ENCODE measurements around the gene ADAM19. TPM values are rescaled to one million over a fixed set of nuclear protein-coding genes. Genes with fewer than 3 reads are reported as not detected.

The ADAM19 gene
- total and polyA plus RNA-seq, 4 donors: 1.5 to 42.8 (median 20.3) TPM

DNA sequence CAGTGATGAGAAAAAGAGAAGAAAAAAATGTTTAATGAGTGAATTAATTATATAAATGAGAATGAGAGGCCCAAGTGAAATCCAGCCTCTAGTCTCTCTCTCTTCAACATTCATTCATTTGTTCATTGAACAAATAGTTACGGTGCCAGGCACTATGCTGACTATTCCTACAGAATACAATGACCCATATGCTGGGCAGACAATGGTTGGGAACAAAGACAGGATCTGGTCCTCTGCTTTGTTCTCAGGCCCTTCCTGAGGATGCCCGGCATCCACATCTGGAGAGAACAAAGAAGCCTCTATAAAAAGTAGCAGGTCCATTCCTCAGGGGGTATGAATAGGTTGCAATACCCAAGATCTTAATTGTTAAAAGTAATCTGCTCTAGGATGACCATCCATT, 6.9 kb downstream of the ADAM19 start:
- no peaks in the 10 kb centered on the region for H3K36me3 ChIP-seq (ENCODE audit: control insufficient read depth in 1 of 2, insufficient read depth in 2 of 2, low read length in 1 of 2)
- DNase-seq (no peak), ATAC-seq (ENCODE audit: low FRiP score) (no peak)
- peaks cover 0 to 2% of the 10 kb centered on the region in 2 donors for H3K4me1 ChIP-seq (ENCODE audit: control insufficient read depth in 1 of 2, insufficient read depth in 2 of 2, low read length in 2 of 2)
- no peaks in the 10 kb centered on the region for H3K9me3 ChIP-seq (ENCODE audit: control insufficient read depth, low read length)
- intact Hi-C loops (cut with DNase I): loop anchor here in 1 of 2 donors (10.0 kb wide), 1 partner anchor 184 kb away; no protein-coding TSS in a partner anchor
- H3K27me3 ChIP-seq (ENCODE audit: control insufficient read depth in 1 of 2, insufficient read depth in 2 of 2, low read length in 1 of 2): no peaks in the 10 kb centered on the region
- 63 to 93% methylated on average over 2 of the region's 2 CpGs for whole genome bisulfite sequencing, 2 donors
- no peak overlapping the region for H3K4me3 ChIP-seq (ENCODE audit: low read length in 2 of 2)
- H3K27ac ChIP-seq (ENCODE audit: low read depth in 1 of 2, low read length in 2 of 2): no peak overlapping the region

DNA sequence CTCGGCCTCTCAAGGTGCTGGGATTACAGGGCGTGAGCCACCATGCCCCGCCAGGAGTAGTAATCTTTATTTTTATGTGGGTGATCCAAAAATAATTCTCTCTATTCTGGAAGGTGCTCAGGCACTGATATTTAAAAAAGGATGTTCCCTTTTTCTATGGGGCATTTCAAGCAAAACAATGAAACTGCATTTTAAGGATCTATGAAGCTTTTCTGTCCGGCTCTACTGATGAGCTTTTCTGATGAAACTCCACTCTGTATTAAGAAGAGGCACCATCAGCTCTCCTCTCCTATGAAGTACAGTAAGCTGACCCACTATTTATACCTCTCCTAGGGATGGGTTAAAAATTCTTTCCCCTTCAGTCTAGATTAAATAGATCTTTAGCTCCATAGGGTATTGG, 7.4 kb downstream of the ADAM19 start:
- Histone ChIP-seq H3K27ac (ENCODE audit: low read depth in 1 of 2, low read length in 2 of 2) (no peak overlapping the region), H3K36me3 (ENCODE audit: control insufficient read depth in 1 of 2, insufficient read depth in 2 of 2, low read length in 1 of 2) (no peaks in the 10 kb centered on the region), H3K4me3 (ENCODE audit: low read length in 2 of 2) (no peak overlapping the region), H3K9me3 (ENCODE audit: control insufficient read depth, low read length) (no peaks in the 10 kb centered on the region), H3K27me3 (ENCODE audit: control insufficient read depth in 1 of 2, insufficient read depth in 2 of 2, low read length in 1 of 2) (no peaks in the 10 kb centered on the region), H3K4me1 (ENCODE audit: control insufficient read depth in 1 of 2, insufficient read depth in 2 of 2, low read length in 2 of 2) (peaks cover 0 to 5% of the 10 kb centered on the region in 2 donors)
- 92 to 94% methylated on average over 4 of the region's 4 CpGs for WGBS, 2 donors
- DNase-seq: no peak
- ATAC-seq (ENCODE audit: low FRiP score): no peak
- intact Hi-C loops (cut with DNase I): loop anchor here in 1 of 2 donors (10.0 kb wide), 1 partner anchor 183 kb away; no protein-coding TSS in a partner anchor

DNA sequence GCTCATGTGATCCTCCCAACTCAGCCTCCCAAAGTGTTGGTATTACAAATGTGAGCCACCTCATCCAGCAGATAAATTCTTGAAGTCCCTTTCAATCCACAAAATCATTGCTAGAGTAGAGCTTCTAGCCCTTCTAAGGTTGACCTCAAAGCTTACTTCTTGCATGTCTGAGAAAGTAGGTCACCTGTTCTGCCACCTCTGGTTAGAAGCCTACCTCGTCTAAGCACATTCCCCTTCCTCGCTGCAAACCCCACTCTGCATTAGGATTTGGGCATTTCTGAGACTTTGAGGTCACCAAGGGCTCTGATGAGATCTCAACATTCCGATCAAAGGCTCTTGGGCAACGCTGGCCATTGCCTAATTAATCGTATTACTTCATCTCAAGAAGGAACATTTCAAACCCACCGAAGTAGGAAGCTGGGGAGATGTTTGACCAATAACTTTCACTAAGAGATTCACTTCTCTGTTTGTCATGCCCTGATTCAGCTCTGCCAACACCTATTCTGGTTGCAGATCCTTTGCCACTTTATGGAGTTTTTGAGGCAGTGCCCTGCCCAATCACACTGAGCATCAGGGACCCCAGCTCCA, 8.6 kb downstream of the ADAM19 start:
- no peak for DNase-seq
- no peaks in the 10 kb centered on the region for H3K27me3 ChIP-seq (ENCODE audit: control insufficient read depth in 1 of 2, insufficient read depth in 2 of 2, low read length in 1 of 2)
- ATAC-seq (ENCODE audit: low FRiP score): no peak
- H3K36me3 ChIP-seq (ENCODE audit: control insufficient read depth in 1 of 2, insufficient read depth in 2 of 2, low read length in 1 of 2): no peaks in the 10 kb centered on the region
- WGBS, 2 donors: 88 to 91% methylated on average over 6 of the region's 6 CpGs
- no peak overlapping the region for H3K4me3 ChIP-seq (ENCODE audit: low read length in 2 of 2)
- no peak overlapping the region for H3K27ac ChIP-seq (ENCODE audit: low read depth in 1 of 2, low read length in 2 of 2)
- peaks cover 3 to 5% of the 10 kb centered on the region in 2 donors for H3K4me1 ChIP-seq (ENCODE audit: control insufficient read depth in 1 of 2, insufficient read depth in 2 of 2, low read length in 2 of 2)
- intact Hi-C loops (cut with DNase I): loop anchor here in 1 of 2 donors (10.0 kb wide), 1 partner anchor 182 kb away; no protein-coding TSS in a partner anchor
- no peaks in the 10 kb centered on the region for H3K9me3 ChIP-seq (ENCODE audit: control insufficient read depth, low read length)

DNA sequence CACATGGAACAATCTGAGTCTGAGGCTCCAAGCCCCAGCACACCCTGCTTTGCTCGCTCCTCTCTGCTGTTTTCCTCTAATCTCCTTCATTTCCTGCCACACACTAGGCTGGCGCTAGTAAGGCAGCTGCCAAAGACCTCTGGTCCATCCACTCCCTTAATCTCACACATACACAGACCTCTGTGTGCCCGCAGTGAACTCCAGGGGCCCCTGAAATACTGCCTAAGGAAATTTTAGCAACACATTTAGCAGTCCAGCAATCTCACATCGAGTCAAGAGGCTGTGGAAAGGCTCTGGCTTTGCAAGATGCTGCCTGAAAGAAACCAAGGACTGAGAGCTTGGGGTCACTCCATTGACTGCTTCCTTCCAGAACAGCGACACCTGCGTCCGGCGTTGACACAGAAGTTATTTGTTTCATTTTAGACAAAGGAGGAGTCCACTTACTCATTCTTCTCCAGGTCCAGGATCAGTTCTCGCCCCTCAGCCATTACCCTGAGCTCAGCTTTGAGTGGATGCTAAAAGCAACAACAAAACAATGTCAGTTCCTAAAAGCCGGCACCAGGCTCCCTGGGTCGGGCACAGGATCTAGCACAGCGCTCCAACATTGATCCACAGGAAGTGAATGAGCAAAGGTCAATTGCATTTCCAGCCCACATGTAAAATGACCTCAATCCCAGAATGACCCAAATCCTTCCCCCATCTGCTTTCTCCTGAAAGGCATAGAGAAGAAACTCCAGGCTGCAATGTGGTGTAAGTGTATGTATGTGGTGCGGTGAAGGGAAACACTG, 11.5 kb downstream of the ADAM19 start:
- WGBS, 2 donors: 30 to 33% methylated on average over 13 of the region's 13 CpGs
- Histone ChIP-seq H3K27ac (ENCODE audit: low read depth in 1 of 2, low read length in 2 of 2) (peak overlapping the region; percentile 73 to 96), H3K36me3 (ENCODE audit: control insufficient read depth in 1 of 2, insufficient read depth in 2 of 2, low read length in 1 of 2) (no peaks in the 10 kb centered on the region), H3K27me3 (ENCODE audit: control insufficient read depth in 1 of 2, insufficient read depth in 2 of 2, low read length in 1 of 2) (no peaks in the 10 kb centered on the region), H3K9me3 (ENCODE audit: control insufficient read depth, low read length) (no peaks in the 10 kb centered on the region), H3K4me1 (ENCODE audit: control insufficient read depth in 1 of 2, insufficient read depth in 2 of 2, low read length in 2 of 2) (peaks cover 7% of the 10 kb centered on the region in 2 donors), H3K4me3 (ENCODE audit: low read length in 2 of 2) (no peak overlapping the region)
- DNase-seq: no peak
- intact Hi-C loops (cut with DNase I): loop anchor here in 1 of 2 donors (5.0 to 10.0 kb wide), 2 partner anchors 52 to 179 kb away; no protein-coding TSS in a partner anchor
- peak; percentile 67 for ATAC-seq (ENCODE audit: low FRiP score)

DNA sequence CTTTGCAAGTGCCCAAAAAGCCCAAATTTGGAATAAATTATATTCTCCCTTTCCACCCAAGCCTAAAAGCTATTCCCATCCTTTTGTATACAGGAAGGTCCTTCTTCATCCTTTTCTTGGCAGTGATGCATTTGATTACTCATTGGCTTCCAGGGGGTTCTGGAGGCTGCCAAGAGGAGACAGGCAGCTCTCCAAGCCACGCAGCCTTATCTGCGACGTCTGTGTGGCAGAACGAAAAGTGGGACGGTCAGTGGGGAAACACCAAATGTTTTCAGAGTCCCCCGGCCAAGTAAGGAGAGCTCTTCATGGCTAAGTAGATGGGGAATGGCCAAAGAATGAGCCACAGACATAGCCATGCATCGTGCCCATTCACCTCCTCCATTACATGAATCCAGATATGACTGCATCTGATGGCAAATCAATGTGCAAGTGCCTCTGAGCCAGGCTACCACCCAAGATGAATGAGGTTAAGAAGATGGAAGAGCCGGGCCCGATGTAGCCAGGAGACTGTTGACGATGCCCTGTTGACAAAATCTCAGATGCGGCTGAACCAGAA, 12.1 kb downstream of the ADAM19 start:
- WGBS, 2 donors: 4 to 7% methylated on average over 11 of the region's 11 CpGs
- H3K4me3 ChIP-seq (ENCODE audit: low read length in 2 of 2): no peak overlapping the region
- peaks cover 7 to 9% of the 10 kb centered on the region in 2 donors for H3K4me1 ChIP-seq (ENCODE audit: control insufficient read depth in 1 of 2, insufficient read depth in 2 of 2, low read length in 2 of 2)
- H3K9me3 ChIP-seq (ENCODE audit: control insufficient read depth, low read length): no peaks in the 10 kb centered on the region
- DNase-seq: peak; percentile 68 to 85
- no peaks in the 10 kb centered on the region for H3K27me3 ChIP-seq (ENCODE audit: control insufficient read depth in 1 of 2, insufficient read depth in 2 of 2, low read length in 1 of 2)
- peak; percentile 65 for ATAC-seq (ENCODE audit: low FRiP score)
- no peaks in the 10 kb centered on the region for H3K36me3 ChIP-seq (ENCODE audit: control insufficient read depth in 1 of 2, insufficient read depth in 2 of 2, low read length in 1 of 2)
- H3K27ac ChIP-seq (ENCODE audit: low read depth in 1 of 2, low read length in 2 of 2): peak overlapping the region; percentile 73 to 96
- intact Hi-C loops (cut with DNase I): loop anchor here in 1 of 2 donors (5.0 to 10.0 kb wide), 2 partner anchors 51 to 179 kb away; no protein-coding TSS in a partner anchor

GRCh38 chr5:157562111-157562581, 13.4 kb downstream of the ADAM19 start:
- Histone ChIP-seq H3K4me3 (ENCODE audit: low read length in 2 of 2) (no peak overlapping the region), H3K9me3 (ENCODE audit: control insufficient read depth, low read length) (no peaks in the 10 kb centered on the region), H3K4me1 (ENCODE audit: control insufficient read depth in 1 of 2, insufficient read depth in 2 of 2, low read length in 2 of 2) (peaks cover 7 to 9% of the 10 kb centered on the region in 2 donors), H3K27me3 (ENCODE audit: control insufficient read depth in 1 of 2, insufficient read depth in 2 of 2, low read length in 1 of 2) (no peaks in the 10 kb centered on the region), H3K27ac (ENCODE audit: low read depth in 1 of 2, low read length in 2 of 2) (peak overlapping the region; percentile 73 to 96), H3K36me3 (ENCODE audit: control insufficient read depth in 1 of 2, insufficient read depth in 2 of 2, low read length in 1 of 2) (no peaks in the 10 kb centered on the region)
- peak; percentile 62 for ATAC-seq (ENCODE audit: low FRiP score)
- WGBS, 2 donors: 12 to 14% methylated on average over 10 of the region's 10 CpGs
- intact Hi-C loops (cut with DNase I): loop anchor here in 1 of 2 donors (5.0 to 10.0 kb wide), 2 partner anchors 50 to 177 kb away; no protein-coding TSS in a partner anchor
- DNase-seq: peak; percentile 77 to 91

- DNase-seq (no peak), ATAC-seq (ENCODE audit: low FRiP score) (peak; percentile 44)
- Histone ChIP-seq H3K36me3 (ENCODE audit: control insufficient read depth in 1 of 2, insufficient read depth in 2 of 2, low read length in 1 of 2) (no peaks in the 10 kb centered on the region), H3K4me3 (ENCODE audit: low read length in 2 of 2) (no peak overlapping the region), H3K27me3 (ENCODE audit: control insufficient read depth in 1 of 2, insufficient read depth in 2 of 2, low read length in 1 of 2) (no peaks in the 10 kb centered on the region), H3K4me1 (ENCODE audit: control insufficient read depth in 1 of 2, insufficient read depth in 2 of 2, low read length in 2 of 2) (peaks cover 7 to 9% of the 10 kb centered on the region in 2 donors), H3K9me3 (ENCODE audit: control insufficient read depth, low read length) (no peaks in the 10 kb centered on the region), H3K27ac (ENCODE audit: low read depth in 1 of 2, low read length in 2 of 2) (peak overlapping the region; percentile 77 to 92)
- intact Hi-C loops (cut with DNase I): loop anchor here in 1 of 2 donors (5.0 to 10.0 kb wide), 2 partner anchors 49 to 176 kb away; no protein-coding TSS in a partner anchor
- 2 to 14% methylated on average over 9 of the region's 9 CpGs for WGBS, 2 donors
Measured at GRCh38 chr5:157561110-157561509, 14.5 kb downstream of the ADAM19 start.

GRCh38 chr5:157559301-157559700, 16.3 kb downstream of the ADAM19 start:
- WGBS, 2 donors: 90 to 94% methylated on average over 2 of the region's 2 CpGs
- H3K36me3 ChIP-seq (ENCODE audit: control insufficient read depth in 1 of 2, insufficient read depth in 2 of 2, low read length in 1 of 2): no peaks in the 10 kb centered on the region
- peak overlapping the region; percentile 31 to 38 for H3K27ac ChIP-seq (ENCODE audit: low read depth in 1 of 2, low read length in 2 of 2)
- no peak overlapping the region for H3K4me3 ChIP-seq (ENCODE audit: low read length in 2 of 2)
- intact Hi-C loops (cut with DNase I): no loop called here
- ATAC-seq (ENCODE audit: low FRiP score): no peak
- no peaks in the 10 kb centered on the region for H3K9me3 ChIP-seq (ENCODE audit: control insufficient read depth, low read length)
- no peak for DNase-seq
- no peaks in the 10 kb centered on the region for H3K27me3 ChIP-seq (ENCODE audit: control insufficient read depth in 1 of 2, insufficient read depth in 2 of 2, low read length in 1 of 2)
- H3K4me1 ChIP-seq (ENCODE audit: control insufficient read depth in 1 of 2, insufficient read depth in 2 of 2, low read length in 2 of 2): peaks cover 7 to 9% of the 10 kb centered on the region in 2 donors
